Ishikawa (cell line): ENCODE measurements around the gene NPAS3.

Experiments
- CEBPB ChIP-seq: IDR thresholded peaks from 2 replicates; pipeline ENCODE4 v1.6.1; 2012
- CREB1 ChIP-seq: IDR thresholded peaks from 2 replicates; pipeline ENCODE4 v1.6.1; 2012; ENCODE audit warnings: low read depth
- EGR1 ChIP-seq: IDR thresholded peaks from 2 replicates; pipeline ENCODE4 v1.6.1; 2012
- EP300 ChIP-seq: IDR thresholded peaks from 2 replicates; pipeline ENCODE4 v1.6.1; 2012; ENCODE audit warnings: borderline replicate concordance
- FOXM1 ChIP-seq: IDR thresholded peaks from 2 replicates; pipeline ENCODE4 v1.6.1; 2012; ENCODE audit warnings: low read depth, borderline replicate concordance
- MAX ChIP-seq: IDR thresholded peaks from 2 replicates; pipeline ENCODE4 v1.6.1; 2012
- NFIC ChIP-seq: IDR thresholded peaks from 2 replicates; pipeline ENCODE4 v1.6.1; 2012
- RAD21 ChIP-seq: IDR thresholded peaks from 2 replicates; pipeline ENCODE4 v1.6.1; 2012; ENCODE audit warnings: low read depth
- REST ChIP-seq: IDR thresholded peaks from 2 replicates; pipeline ENCODE4 v1.6.1; 2012; ENCODE audit warnings: low read depth, mild to moderate bottlenecking
- TAF1 ChIP-seq: IDR thresholded peaks from 2 replicates; pipeline ENCODE4 v1.6.1; 2012; ENCODE audit warnings: low read depth, mild to moderate bottlenecking
- TCF12 ChIP-seq: IDR thresholded peaks from 2 replicates; pipeline ENCODE4 v1.6.1; 2012; ENCODE audit warnings: low read depth
- TEAD4 ChIP-seq: IDR thresholded peaks from 2 replicates; pipeline ENCODE4 v1.6.1; 2012
- USF1 ChIP-seq: IDR thresholded peaks from 2 replicates; pipeline ENCODE4 v1.6.1; 2012
- YY1 ChIP-seq: IDR thresholded peaks from 2 replicates; pipeline ENCODE4 v1.6.1; 2012; ENCODE audit warnings: low read depth
- ZBTB7A ChIP-seq: IDR thresholded peaks from 2 replicates; pipeline ENCODE4 v1.6.1; 2012; ENCODE audit warnings: low read depth

Gene NPAS3

DNA sequence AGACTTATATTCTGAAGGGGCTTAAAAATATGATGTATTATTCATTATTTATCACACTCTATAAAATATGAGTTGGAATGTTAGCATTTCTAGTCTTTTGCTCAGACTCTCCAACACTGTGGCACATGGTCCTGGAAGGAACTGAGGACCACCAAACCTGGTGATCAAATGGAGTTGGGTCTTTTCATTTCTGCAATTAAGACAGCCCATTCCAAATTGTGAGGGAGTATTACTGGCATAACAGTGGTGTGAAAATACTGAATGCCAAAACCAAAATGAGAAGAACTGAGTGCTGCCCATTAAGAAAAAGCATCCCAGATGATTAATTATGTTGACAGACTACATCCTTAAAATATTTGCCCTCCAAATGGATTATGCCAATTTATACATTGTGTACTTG is 90.8 kb downstream of the NPAS3 start:
- TF ChIP-seq TEAD4 (no peak), TAF1 (no peak), MAX (no peak), FOXM1 (no peak), CEBPB (no peak), YY1 (no peak), REST (no peak), RAD21 (no peak)

- TF ChIP-seq TEAD4 (no peak), ZBTB7A (no peak), TCF12 (no peak), NFIC (no peak), CREB1 (no peak), REST (no peak)
These were observed 91.7 kb downstream of the NPAS3 start for GRCh38 chr14:33030386-33030785.

- TF ChIP-seq ZBTB7A (no peak), EGR1 (no peak), REST (no peak), EP300 (no peak), RAD21 (no peak), YY1 (no peak), TCF12 (no peak), CREB1 (no peak), TEAD4 (no peak), CEBPB (no peak), MAX (no peak), USF1 (no peak), FOXM1 (no peak), NFIC (no peak), TAF1 (no peak)
These were observed 96.9 kb downstream of the NPAS3 start for GRCh38 chr14:33035416-33036194.

- TF ChIP-seq USF1 (no peak), RAD21 (no peak), ZBTB7A (no peak)
These were observed 100.6 kb downstream of the NPAS3 start for GRCh38 chr14:33039311-33039710.

DNA sequence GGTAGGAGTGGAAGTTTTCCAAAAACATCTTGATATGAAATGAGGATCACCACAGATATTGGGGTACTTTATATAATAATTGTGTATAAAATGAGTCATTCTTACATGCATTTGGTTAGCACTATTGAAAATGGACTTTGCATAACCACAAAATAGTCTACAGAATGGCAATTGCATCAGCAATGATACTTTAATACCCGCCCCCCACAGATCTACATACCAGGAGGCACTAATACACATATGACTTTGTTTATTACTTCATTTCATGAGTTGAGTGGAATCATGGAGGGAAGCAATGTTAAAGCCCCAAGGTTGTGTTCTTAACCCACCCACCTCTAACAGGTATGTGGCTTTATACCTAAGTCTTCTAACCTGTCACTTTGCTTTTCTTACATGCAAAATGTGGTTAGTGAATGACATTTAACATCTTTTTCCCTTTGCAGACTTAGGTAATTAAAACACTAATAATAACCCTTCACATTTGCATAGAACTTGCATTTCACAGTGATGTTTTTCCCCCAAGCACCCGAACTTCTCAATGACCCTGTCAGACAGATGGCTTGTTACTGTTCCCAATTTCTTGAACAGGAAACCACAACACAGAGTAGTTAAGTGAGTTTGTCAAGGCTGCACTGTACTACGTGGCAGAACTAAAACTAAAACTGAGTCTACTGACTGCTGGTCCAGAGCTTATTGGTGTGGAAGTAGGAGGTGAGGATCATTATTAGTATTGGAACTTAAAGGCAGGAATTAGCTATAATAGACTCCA is 101.9 kb downstream of the NPAS3 start:
- TF ChIP-seq CEBPB (no peak), TAF1 (no peak), CREB1 (no peak), YY1 (no peak), TCF12 (no peak)
